GM21447 (cell line): Measurements from ENCODE around the gene SLC25A13.
"Not testable (repeated sequence)": the region's sequence is repeated elsewhere in the genome, so short reads cannot be mapped to it uniquely, and the experiment has no call there.

Source experiments
- ATAC-seq: cut with Tn5 transposase; IDR thresholded peaks from one replicate; pipeline ENCODE4 v1.9.1; 2021; ENCODE audit not compliant: unreplicated experiment

The SLC25A13 gene, protein sequence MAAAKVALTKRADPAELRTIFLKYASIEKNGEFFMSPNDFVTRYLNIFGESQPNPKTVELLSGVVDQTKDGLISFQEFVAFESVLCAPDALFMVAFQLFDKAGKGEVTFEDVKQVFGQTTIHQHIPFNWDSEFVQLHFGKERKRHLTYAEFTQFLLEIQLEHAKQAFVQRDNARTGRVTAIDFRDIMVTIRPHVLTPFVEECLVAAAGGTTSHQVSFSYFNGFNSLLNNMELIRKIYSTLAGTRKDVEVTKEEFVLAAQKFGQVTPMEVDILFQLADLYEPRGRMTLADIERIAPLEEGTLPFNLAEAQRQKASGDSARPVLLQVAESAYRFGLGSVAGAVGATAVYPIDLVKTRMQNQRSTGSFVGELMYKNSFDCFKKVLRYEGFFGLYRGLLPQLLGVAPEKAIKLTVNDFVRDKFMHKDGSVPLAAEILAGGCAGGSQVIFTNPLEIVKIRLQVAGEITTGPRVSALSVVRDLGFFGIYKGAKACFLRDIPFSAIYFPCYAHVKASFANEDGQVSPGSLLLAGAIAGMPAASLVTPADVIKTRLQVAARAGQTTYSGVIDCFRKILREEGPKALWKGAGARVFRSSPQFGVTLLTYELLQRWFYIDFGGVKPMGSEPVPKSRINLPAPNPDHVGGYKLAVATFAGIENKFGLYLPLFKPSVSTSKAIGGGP

DNA sequence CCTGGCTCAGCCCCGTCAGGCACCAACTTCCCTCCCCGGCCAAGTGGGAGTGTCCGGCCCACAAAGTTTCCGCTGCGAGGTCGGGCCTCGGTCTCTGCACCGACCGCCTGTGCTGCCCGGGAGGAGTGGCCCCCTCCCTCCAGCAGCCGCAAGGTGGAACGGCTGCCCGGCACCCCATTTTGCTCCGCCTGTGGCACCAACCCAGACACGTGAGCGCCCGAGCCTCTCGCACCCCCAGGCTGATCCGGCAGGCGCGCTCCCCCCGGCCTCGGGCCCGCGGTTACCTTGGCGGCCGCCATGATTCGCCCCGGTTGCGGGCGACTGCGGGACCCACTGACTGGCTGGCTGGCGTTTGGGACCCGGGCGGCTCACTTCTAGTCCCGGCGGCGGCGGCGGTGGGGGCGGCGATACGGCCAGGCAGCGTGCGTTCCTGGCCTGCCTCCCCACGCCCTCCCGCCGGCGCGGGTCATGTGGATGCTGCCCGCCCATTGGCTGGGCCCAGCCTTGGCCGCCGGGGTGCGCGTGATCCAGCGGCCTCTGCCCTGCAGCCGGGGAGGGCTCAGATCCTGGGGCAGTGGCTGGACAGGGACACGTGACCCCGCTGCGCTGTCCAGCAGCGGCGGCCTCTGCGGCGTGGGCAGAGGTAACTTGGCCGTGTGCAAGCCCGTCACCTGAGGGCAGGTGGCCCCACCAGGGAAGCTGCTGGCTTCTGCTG, at the start of gene SLC25A13:
TSS of gene SLC25A13 (minus strand) at position 441 of the 715 bp plus-strand sequence. CDS start at position 299, 142 bp downstream.
- peak; percentile 67 for ATAC-seq

DNA sequence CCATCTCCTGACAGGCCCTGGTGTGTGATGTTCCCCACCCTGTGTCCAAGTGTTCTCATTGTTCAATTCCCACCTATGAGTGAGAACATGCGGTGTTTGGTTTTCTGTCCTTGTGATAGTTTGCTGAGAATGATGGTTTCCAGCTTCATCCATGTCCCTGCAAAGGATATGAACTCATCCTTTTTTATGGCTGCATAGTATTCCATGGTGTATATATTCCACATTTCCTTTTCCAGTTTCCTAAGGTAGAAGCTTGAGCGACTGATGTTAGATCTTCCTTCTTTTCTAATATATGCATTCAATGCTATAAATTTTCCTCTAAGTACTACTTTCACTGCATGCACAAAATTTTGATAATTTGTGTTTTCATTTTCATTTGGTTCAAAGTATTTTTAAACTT, 44.0 kb upstream of the SLC25A13 start:
- ATAC-seq, result not testable (repeated sequence)

DNA sequence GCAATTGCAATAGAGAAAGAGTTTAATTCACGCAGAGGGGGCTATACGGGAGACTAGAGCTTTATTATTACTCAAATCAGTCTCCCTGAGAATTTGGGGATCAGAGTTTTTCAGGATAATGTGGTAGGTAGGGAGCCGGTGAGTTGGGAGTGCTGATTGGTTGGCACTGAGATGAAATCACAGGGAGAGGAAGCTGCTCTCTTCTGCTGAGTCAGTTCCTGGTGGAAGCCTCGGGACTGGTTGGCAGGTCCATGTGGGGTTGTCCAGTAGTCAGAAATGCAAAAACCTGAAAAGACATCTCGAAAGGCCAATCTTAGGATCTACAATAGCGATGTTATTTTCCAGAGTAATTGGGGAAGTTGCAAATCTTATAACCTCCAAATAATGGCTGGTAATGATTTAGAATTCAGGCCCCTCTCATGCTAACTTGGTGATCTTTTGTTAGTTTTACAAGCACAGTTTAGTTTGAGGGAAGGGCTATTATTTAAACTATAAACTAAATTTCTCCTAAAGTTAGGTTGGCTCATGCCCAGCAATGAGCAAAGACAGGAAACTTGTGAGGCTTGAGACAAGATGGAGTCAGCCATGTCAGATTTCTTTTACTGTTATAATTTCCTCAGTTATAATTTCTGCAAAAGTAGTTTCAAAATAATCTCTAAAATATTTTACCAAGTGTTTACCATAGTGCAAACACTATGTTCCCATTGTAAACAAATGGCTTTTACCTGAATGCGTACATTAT, 39.4 kb upstream of the SLC25A13 start:
- ATAC-seq, result no peak

DNA sequence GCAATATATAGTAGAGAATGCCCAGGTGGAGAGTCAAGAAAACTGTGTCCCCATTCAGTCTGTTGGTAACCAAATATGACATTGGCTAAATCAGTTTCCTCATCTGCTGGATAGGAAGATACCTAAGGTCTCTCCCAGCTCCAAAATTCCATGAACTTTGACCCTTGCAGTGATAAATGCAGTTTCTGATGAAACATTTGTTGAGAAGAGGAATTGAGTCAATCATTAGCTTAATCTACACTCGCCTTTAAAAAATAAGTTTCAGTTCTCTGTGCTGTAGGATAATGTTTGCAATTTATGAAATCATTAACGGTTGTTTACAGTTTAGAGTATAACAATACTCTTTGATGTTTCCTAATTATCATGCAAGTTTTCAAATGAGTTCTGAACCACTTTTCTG, 38.0 kb upstream of the SLC25A13 start:
- ATAC-seq, result peak; percentile 73

DNA sequence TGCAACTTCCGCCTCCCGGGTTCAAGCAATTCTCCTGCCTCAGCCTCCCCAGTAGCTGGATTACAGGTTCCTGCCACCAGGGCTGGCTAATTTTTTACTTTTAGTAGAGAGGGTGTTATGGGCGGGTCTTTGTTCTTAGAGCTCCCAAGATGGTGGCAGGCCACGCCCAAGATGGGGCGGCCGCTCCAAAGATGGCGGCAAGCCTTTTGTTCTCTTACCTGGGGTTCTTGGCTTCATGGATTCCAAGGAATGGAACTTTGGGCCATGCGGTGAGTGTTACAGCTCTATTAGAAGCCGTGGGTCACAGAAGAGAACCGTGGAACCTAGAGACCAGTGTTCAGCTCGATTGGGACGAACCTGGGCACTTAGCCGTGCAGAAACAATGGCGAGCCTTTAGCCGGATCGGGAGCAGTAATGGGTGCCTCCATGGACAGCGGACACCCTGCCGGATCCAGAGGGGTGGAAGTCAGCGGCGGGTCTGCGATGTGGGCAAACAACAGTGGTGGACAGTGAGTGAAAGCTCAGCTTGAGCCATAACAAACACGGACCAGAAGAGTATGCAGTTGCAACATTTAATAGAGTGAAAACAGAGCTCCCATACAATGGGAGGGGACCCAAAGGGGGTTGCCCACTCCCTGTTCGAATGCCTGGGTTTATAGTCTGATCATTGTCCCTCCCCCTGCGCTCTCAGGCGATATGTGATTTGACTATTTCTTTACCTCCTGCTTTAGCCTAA, 36.5 kb upstream of the SLC25A13 start:
- not testable (repeated sequence) for ATAC-seq

DNA sequence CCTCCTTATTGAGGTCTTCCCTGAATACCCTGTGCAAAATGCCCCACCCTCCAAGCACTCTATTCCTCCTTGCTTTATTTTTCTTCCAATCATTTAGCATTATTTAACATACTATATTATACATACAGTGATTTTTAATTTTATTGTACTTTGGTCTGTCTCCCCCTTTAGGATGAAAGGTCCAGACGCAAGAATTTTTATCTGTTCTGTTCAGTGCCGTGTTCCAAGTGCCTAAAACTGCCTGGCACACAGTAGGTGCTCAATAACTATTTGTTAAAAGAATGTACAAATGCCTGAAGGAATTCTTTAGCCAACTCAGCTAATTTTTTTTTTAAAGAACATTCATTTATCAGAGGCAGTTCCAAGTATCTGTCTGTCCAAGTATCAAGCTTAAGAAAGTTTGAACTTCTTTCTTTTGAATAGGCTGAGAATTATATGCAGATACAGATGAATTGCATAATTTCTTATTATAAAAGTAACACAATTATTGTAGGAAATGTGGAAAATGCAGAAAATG, 34.1 kb upstream of the SLC25A13 start:
- no peak for ATAC-seq

DNA sequence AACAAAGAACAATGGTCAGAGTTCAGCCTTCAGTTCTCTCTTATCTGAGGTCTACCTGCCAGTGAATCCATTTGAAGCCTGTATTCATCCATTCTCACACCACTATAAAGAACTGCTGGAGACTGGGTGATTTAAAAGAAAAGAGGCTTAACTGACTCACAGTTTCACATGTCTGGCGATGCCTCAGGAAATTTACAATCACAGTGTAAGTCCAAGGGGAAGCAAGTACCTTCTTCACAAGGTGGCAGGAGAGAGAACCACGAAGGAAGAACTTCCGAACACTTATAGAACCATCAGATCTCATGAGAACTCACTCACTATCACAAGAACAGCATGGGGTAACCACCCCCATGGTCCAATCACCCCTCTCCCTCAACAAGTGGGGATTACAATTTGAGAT, 33.0 kb upstream of the SLC25A13 start:
- ATAC-seq, result no peak

DNA sequence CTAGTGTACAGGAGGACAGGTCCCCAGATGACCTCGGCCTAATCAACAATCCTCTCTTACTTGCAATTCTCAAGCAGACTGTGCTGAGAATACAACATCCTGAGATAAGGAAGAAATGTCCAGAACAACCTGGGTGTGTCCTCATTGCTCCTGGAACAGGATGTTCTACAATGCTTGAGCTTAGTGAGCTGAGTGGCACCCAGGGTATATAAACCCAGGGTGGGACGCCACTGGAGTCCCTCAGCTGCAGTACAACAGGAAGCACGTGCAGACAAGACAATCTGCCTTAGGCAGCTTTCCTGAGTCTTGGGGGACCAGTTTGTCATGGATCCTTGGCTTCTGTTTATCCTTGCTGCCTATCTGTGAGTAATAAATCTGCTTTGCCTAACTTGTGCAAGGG, 27.7 kb upstream of the SLC25A13 start:
- no peak for ATAC-seq

DNA sequence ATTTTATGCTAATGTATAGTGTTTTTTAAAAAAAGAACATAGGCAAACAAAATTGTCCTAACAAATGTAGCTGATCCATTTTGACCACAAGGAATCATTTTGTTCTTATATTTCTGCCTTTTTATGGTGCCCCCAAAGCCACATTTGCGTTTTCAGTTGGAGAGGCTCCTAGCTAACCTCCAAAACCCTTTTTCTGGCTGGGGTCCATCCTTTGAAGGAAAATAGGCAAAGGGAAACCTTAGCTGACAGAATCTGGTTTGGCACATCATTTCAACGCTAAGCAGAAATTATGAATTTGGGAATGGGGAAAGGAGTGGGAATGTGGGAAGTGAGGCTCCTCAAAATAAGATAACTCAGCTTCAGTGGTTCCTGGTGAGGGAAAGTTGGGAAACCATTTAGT, 25.6 kb upstream of the SLC25A13 start:
- no peak for ATAC-seq

DNA sequence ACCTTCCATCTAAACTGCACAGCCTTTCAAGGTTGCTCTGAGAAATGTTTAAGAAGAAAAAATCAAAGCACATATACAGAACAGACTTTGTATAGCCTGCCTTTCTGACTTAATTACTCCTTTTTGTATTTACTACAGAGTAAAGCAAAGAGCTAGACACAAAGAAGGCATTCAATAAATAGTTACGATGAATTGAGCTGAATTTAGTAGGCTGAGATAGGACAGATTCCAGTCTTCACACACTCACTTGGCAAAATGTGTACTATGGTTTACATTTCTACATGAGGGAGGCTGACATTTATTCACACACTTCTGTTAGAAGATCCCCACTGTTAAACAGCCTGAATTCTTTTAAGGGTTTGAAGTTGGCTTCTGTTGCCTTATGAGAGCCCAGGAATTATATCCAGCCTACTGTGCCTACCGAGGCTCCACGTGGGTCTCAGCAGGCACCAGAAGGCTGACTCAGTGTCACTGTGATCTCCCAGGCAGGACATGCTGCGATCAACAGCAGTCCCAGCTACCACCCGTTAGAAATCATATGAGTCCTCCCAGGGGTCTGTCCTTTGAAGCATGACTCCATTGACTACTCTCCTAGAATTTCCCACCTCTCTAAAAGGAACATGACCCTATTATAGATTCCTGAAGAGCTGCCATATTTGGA, 24.5 kb upstream of the SLC25A13 start:
- no peak for ATAC-seq

DNA sequence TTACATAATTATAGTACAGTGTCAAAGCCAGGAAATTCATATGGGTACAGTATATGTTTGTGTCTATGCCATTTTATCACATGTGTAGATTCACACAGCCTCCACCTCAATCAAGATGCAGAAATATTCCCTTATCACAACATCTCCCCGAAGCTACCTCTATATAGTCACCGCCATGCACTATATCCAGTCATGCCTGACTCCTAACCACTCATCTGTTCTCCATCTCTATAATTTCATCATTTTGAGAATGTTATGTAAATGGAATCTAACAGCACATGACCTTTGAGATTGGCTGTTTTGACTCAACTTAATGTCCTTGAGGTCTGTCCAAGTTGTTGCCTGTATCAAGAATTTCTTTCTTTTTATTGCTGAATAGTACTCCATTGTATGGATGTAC, 22.3 kb upstream of the SLC25A13 start:
- ATAC-seq, result no peak

DNA sequence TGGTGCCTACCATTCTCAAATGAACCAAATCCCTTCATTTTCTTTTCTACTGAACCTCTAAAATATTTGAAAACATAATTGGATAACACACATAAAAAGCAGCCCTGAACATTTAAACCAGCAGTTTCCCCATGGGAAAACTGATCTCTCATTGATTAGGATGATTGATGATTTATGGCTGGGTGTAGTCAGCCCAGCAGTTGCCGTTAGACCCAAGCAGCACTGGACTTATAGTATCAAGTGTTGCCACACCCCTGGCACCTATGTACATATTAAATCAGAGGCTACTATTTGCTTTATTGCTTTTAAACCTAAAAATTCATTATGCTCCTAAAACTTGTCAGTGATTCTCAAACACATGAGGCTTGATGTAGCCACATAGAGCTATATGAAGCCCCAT, 20.2 kb upstream of the SLC25A13 start:
- no peak for ATAC-seq

DNA sequence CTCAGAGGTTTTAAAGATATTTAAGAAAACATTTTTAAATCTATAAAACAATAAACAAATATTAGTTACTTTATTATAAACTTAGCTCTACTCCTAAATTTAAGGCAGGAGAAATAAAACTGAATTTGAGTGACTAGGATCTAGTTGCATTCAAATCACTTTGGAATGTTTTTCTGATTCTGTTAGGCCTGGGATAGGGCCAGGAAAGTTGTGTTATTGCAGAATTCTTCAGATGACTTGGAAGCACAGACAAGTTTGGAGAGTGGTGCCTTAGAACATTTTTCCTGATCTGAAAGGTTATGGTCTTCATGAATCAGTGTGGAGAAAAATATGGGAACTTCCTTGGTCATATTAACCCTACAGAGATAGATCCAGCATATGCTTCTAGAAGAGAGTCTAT, 15.6 kb upstream of the SLC25A13 start:
- no peak for ATAC-seq

DNA sequence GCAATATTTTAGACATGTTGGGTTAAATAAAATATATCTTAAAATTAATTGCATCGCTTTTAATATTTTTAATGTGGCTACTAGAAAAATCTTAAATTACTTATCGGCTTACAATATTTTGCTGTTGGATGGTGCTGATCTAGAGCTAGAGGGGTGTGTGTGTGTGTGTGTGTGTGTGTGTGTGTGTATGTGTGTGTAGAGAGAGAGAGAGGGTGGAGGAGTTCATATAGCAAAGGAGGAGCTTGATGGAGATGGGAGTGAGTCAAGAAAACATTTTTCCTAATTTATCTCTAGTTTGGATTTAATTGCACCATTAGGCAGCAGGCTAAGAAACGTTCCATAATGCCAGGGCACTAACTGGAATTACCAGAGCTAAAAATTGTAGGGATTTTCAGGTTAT, 10.4 kb upstream of the SLC25A13 start:
- no peak for ATAC-seq

DNA sequence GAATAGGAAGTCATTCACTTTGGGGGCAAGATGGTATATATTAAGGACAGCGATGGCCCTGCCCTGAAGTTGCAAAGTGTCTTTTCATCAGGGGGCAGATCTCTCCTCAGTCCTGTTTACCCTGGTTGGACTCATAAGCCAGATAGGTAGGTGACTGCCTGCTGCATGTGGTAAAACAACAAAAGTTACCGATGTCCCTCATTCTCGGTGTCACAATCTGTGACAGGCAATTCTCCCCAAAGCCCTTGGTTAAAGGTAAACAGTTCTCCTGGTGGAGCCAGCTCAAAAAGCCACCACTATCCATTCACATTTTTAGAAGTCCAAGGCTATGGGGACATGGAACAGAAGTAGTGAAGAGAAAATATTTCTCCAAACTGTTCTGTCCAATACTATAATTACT, 9.9 kb upstream of the SLC25A13 start:
- no peak for ATAC-seq

DNA sequence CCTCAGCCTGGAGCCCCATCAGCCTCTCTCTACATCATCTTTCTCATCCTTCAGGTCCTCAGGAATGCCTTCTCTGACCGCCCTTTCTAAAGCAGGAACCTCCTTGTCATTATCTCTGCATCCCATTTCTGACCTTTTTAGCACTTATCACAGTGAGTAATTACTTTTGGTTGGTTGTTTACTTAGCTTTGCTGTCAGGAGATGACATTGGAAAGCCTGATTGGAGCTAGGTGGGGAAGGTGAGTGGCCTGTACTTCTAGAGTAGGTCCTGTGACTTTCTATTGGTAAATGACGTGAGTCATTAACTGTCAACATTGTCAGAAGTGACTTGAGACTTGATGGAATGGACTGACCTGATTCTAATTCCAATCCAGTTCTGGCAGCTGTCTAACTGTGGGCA, 9.3 kb upstream of the SLC25A13 start:
- no peak for ATAC-seq

DNA sequence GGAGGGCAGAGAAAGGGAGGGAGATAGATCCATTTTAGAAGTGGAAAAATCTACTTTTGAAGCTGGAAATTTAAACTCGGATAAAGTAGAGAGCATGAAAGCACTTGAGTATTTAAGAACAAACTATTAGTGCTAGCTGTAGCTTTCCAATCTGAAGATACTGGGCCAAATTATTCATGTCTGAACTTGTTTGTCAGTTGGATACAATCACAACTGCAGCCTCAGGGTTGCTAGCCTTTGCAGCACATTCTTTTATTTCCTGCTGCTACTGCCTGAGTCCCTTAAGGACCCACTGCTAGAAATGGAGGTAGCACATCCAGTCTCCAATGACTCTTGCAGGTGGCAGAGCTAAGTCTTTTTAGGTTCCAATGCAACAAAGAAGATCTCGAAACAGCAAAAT, 8.3 kb upstream of the SLC25A13 start:
- no peak for ATAC-seq

DNA sequence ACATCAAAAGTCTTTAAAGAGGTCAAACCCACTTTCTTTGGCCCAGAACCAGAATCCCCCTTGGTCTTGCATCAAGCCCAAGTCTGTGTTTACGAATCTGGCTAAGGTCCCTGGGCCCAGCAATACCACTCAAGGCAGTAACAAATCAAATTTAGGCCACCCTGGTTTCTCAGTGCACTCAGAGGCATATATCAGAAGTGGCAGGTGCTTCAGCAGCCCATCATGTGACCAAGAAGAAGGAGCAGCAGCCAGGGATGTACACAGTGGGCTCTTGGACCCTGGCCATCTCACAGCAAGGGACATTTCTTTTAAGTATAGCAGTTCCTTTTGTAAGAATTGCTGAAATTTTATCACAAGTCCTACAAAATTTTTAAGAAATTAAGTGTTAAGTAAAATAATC, 7.3 kb upstream of the SLC25A13 start:
- no peak for ATAC-seq

DNA sequence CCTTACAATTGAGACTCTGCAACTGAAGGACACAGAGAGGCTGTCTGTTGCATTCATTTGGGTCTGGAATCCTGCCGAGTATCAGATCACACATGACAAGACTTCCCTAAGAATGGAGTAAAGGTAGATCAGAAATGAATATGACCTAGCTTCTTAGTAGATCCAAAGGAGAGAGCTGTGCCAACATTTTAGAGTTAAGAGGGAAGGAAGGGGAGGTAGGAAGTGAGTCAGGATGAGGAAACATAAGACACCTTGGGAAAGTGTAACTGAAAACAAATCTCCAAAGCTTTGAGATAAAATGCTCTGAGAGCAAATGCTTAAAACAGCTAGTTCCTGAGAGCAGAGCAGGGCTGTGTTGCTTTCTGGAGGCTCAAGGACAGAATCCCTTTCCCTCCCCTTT, 6.1 kb upstream of the SLC25A13 start:
- ATAC-seq, result no peak

DNA sequence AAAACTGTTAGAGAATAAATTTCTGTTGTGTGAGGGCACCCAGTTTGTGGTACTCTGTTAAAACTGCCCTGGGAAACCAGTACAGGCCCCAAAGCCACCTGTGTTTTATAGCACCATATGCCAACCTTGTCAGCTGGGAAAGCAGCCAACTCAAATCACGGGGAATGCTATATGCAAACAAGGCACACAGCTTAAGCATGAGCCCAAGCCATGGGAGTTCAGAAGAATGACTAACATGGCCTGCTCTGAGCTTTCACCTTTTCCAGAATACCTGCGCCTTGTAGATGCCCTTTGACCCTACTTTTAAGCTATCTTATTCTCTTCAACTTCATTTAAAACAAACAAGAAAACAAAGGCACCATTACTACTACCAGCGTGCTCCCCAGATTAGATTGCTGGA, 5.5 kb upstream of the SLC25A13 start:
- ATAC-seq, result no peak
